HG02798 (cell line): Measurements from ENCODE around the gene NUBP2.

Experiments used
- ATAC-seq: cut with Tn5 transposase; IDR thresholded peaks from one replicate; pipeline ENCODE4 v1.9.1; 2021; ENCODE audit warnings: mild to moderate bottlenecking; ENCODE audit not compliant: unreplicated experiment, poor library complexity

NUBP2 gene

DNA sequence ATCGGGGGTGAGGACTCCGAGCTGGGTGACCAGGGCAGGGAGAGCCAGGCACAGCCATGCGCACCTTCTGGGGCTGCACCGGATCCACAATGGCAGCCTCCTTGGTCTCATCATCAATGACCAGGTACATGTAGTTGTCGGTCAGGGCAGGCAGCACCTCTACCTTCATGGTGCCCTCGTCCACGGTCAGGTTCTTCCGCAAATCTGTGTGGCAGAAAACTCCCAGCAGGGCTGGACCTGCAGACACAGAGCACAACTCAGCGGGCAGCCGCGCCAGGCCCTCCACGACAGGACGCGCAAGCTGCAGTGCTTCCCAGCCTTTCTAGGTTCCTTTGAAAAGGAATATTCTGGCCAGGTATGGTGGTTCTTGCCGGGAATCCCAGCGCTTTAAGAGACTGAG, 40.0 kb downstream of the NUBP2 start:
- no peak for ATAC-seq

DNA sequence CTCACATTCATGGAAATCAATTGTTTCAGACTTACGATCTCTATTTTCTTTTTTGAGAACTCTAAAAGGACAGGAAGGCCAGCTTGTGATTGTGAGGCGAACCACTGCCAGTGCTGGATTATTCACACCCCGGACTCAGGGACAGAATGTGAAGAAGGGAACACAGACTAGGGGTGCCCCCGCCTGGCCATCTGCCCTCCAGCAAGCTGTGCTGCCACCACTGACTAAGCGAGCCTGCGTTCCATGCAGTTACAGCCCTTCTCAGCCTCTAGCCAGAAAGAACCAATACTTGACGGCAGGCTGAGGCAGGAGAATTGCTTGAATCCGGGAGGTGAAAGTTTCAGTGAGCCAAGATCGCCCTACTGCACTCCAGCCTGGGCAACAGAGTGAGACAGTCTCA, 41.1 kb downstream of the NUBP2 start:
- ATAC-seq: no peak

GRCh38 chr16:1825381-1825863, 42.7 kb downstream of the NUBP2 start:
- ATAC-seq: no peak

GRCh38 chr16:1825864-1826690, 43.3 kb downstream of the NUBP2 start:
- peak; percentile 62 for ATAC-seq

DNA sequence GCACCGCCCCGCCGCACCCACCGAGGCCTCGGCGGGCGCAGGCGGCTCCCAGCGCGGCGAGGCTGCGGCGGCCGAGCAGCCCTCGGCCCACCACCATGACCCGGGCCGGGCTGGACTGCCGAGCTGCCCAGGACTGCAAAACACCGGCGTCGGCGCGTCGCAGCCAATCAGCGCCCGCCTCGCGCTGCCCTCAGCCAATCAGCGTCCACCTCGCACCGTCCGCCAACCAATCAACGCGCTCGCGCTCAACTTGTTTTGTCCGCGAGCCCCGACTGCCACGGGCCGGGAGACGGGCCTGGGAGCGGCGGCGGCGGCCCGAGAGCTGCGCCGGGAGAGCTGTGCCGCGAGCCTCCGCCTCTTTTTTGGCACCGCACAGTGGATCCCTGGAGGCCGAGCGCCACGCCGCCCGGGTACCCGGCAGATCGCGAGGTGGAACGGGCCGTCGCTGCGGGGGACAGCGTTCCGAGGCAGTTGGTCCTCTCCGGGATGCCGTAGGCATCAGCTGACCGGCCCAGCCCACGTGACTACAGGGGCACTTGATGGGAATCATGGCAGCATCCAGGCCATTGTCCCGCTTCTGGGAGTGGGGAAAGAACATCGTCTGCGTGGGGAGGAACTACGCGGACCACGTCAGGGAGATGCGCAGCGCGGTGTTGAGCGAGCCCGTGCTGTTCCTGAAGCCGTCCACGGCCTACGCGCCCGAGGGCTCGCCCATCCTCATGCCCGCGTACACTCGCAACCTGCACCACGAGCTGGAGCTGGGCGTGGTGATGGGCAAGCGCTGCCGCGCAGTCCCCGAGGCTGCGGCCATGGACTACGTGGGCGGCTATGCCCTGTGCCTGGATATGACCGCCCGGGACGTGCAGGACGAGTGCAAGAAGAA, 44.2 kb downstream of the NUBP2 start, which contains the start of the genes FAHD1 and HAGH:
Gene FAHD1 (plus strand): TSS at position 516 of the 883 bp plus-strand sequence. CDS start 33 bp downstream, at position 549.
Gene HAGH (minus strand): TSS at position 135 of the 883 bp plus-strand sequence. CDS start 38 bp downstream, at position 97.
- peak; percentile 91 for ATAC-seq

DNA sequence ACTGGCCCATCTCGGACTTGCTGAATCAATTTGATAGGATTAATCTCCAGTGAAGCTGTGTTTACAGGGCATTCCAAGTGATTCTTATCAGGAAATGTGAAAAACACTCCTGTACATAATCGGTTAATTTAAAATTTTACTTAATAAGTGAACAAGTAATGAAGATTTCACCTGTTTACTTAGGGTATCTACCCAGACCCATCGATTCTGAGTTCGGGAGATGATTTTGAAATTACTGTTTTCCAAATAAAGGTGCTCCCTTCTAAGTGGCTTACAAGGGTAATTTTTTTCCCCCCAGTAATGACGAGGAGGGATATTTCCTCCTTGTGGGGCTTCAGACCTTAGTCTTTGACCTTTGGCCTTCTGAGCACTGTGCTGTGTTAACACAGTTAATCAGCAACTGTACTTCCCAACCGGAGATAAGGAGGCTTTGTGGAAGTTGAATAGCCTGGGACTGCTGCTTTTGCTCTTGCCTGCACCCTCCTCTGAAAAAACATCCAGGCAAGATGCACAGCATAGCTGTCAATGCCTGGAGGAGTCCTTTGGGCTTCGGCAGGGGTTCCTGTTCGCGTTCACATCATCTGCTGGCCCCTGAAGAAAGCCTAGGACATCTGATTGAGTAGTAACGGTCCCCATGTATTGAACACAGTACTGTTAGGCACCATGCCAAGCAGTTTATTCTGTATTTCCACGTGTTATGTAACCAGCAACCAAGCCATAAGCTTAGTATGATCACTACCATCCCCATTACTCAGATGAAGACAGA, 46.1 kb downstream of the NUBP2 start:
- no peak for ATAC-seq

- ATAC-seq: no peak
These were observed 47.5 kb downstream of the NUBP2 start for GRCh38 chr16:1830213-1830612.

- ATAC-seq: no peak
These were observed 48.7 kb downstream of the NUBP2 start for GRCh38 chr16:1831186-1832075.

- ATAC-seq: no peak
These were observed 50.2 kb downstream of the NUBP2 start for GRCh38 chr16:1832838-1833454.

DNA sequence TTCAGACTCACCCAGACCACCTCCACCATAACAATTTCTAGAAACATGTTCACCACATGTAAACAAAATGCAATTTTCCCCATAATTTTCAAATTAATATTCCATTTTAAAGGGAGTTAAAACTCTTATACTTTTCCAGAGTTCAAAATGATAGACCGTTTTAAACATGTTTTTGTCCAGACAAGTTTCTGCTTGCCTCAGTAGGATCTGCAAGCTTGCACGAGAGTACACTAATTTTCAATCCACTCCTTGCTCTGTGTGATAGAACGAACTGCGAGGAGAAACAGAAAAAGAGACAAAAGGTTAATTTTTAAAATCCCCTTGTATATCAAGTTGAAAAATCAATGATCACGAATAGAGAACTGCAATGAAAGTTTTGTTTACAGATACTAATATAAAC, 51.3 kb downstream of the NUBP2 start:
- ATAC-seq: no peak
